ENCODE data around the gene CCND1.

GRCh38 chr11:69630424-69630823, 10.5 kb upstream of the CCND1 start:
- TF ChIP-seq EZH2 (IDR thresholded peaks at IDR 0.05; ENCODE audit: borderline replicate concordance): no peak
- no peak for TF ChIP-seq CTCF (IDR thresholded peaks at IDR 0.05; ENCODE audit: poor library complexity)
- TF ChIP-seq EZH2phosphoT487 (IDR thresholded peaks at IDR 0.05; ENCODE audit: low read depth, severe bottlenecking, unreplicated experiment): no peak

Data from hepatocyte (in vitro differentiated cells).